SU-DHL-6 (cell line): ENCODE data around the gene NOB1.
"Not testable (repeated sequence)": the region's sequence is repeated elsewhere in the genome, so short reads cannot be mapped to it uniquely, and the experiment has no call there.

Experiments used
- EZH2phosphoT487 ChIP-seq: fragments of 200-600 bp; sonication (generic), shearing (Covaris generic); conservative IDR thresholded peaks from 2 replicates; pipeline ENCODE4 v1.6.1; 2018; ENCODE audit warnings: mild to moderate bottlenecking, antibody characterized with exemption, low read length, moderate library complexity, mixed read lengths
- TF ChIP-seq, protein P1 (sequence below): fragments of 200-600 bp; sonication (generic); IDR thresholded peaks from one replicate; pipeline ENCODE4 v1.5.1; 2017; ENCODE audit warnings: antibody characterized with exemption, mild to moderate bottlenecking, low read length, moderate library complexity; ENCODE audit not compliant: insufficient read depth, poor library complexity, severe bottlenecking

DNA sequence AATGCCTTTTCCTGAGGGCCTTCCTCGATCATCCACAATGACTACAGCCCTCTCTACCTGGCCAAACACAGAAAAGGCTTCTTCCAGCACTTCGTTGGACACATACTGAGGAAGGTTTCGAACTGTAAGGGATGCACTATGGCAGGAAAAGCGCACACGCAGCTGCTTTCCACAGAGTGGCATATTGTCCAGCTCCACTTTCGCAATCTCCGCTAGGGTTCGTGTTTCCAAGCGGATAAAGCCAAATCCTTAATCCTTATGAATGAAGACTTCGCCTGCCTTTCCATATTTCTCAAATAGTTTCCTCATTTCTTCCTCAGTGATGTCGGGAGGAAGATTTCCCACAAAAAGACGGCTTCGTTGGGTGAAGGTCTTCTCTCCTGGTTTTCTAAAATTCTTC is 2.6 kb upstream of the NOB1 start:
- TF ChIP-seq, protein P1, sequence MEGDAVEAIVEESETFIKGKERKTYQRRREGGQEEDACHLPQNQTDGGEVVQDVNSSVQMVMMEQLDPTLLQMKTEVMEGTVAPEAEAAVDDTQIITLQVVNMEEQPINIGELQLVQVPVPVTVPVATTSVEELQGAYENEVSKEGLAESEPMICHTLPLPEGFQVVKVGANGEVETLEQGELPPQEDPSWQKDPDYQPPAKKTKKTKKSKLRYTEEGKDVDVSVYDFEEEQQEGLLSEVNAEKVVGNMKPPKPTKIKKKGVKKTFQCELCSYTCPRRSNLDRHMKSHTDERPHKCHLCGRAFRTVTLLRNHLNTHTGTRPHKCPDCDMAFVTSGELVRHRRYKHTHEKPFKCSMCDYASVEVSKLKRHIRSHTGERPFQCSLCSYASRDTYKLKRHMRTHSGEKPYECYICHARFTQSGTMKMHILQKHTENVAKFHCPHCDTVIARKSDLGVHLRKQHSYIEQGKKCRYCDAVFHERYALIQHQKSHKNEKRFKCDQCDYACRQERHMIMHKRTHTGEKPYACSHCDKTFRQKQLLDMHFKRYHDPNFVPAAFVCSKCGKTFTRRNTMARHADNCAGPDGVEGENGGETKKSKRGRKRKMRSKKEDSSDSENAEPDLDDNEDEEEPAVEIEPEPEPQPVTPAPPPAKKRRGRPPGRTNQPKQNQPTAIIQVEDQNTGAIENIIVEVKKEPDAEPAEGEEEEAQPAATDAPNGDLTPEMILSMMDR, result not testable (repeated sequence)
- not testable (repeated sequence) for TF ChIP-seq EZH2phosphoT487
